ENCODE results near the gene MEPE.

Gene MEPE

GRCh38 chr4:87865288-87865687, 32.5 kb downstream of the MEPE start:
- Histone ChIP-seq H3K9me3 (ENCODE audit: control insufficient read depth, insufficient read depth, low read depth, low read length) (no peaks in the 10 kb centered on the region), H3K36me3 (ENCODE audit: control insufficient read depth in 2 of 2, insufficient read depth in 1 of 2, low read length in 2 of 2) (no peaks in the 10 kb centered on the region), H3K27ac (ENCODE audit: extremely low read depth, low read depth, low read length) (no peak overlapping the region), H3K4me1 (ENCODE audit: control insufficient read depth, insufficient read depth, low read length) (no peaks in the 10 kb centered on the region), H3K4me3 (ENCODE audit: low read depth, low read length) (no peak overlapping the region)
- TF ChIP-seq ZNF555 (tag by site-specific recombination; conservative IDR thresholded peaks at IDR 0.05) = no peak
- no peak for TF ChIP-seq YY1 (tag by site-specific recombination; IDR thresholded peaks at IDR 0.05)
- no peak for TF ChIP-seq ATF2 (tag by site-specific recombination; IDR thresholded peaks at IDR 0.05; ENCODE audit: low read depth)
- TF ChIP-seq KLF16 (tag by site-specific recombination; IDR thresholded peaks at IDR 0.05) = no peak
- no peak for TF ChIP-seq ZBTB1 (tag by site-specific recombination; IDR thresholded peaks at IDR 0.05)
- TF ChIP-seq SETDB1 (IDR thresholded peaks at IDR 0.05; ENCODE audit: insufficient read length, low read length) = no peak
- TF ChIP-seq GFI1B (tag by site-specific recombination; IDR thresholded peaks at IDR 0.05) = no peak
- TF ChIP-seq TCF7L2 (IDR thresholded peaks at IDR 0.05; ENCODE audit: borderline replicate concordance, low read depth, low read length) = no peak
- TF ChIP-seq ZBTB21 (tag by site-specific recombination; IDR thresholded peaks at IDR 0.05) = no peak
- no peak for TF ChIP-seq GLIS2 (tag by site-specific recombination; IDR thresholded peaks at IDR 0.05)
- TF ChIP-seq ZNF404 (tag by site-specific recombination; IDR thresholded peaks at IDR 0.05) = no peak
- no peak for TF ChIP-seq ZNF660 (tag by site-specific recombination; IDR thresholded peaks at IDR 0.05)
- no peak for TF ChIP-seq OVOL3 (tag by site-specific recombination; IDR thresholded peaks at IDR 0.05)
- no peak for TF ChIP-seq ZNF184 (tag by site-specific recombination; IDR thresholded peaks at IDR 0.05)
- no peak for TF ChIP-seq RBAK (tag by site-specific recombination; IDR thresholded peaks at IDR 0.05)
- TF ChIP-seq ZNF221 (tag by site-specific recombination; IDR thresholded peaks at IDR 0.05; ENCODE audit: borderline replicate concordance) = no peak
- no peak for TF ChIP-seq PRDM2 (tag by site-specific recombination; IDR thresholded peaks at IDR 0.05; ENCODE audit: borderline replicate concordance)
- no peak for TF ChIP-seq ZNF23 (tag by site-specific recombination; IDR thresholded peaks at IDR 0.05; ENCODE audit: borderline replicate concordance)
- ChIA-PET CTCF (interaction anchor here (1.1 kb wide), 1 partner anchor 12 kb away, joined by 4 read pairs; no protein-coding TSS in a partner anchor), POLR2A (no interaction called here)

GRCh38 chr4:87865960-87866598, 33.3 kb downstream of the MEPE start:
- Histone ChIP-seq H3K36me3 (ENCODE audit: control insufficient read depth in 2 of 2, insufficient read depth in 1 of 2, low read length in 2 of 2) (no peaks in the 10 kb centered on the region), H3K9me3 (ENCODE audit: control insufficient read depth, insufficient read depth, low read depth, low read length) (no peaks in the 10 kb centered on the region), H3K4me3 (ENCODE audit: low read depth, low read length) (no peak overlapping the region), H3K27ac (ENCODE audit: extremely low read depth, low read depth, low read length) (no peak overlapping the region), H3K4me1 (ENCODE audit: control insufficient read depth, insufficient read depth, low read length) (no peaks in the 10 kb centered on the region)
- POLR2A ChIA-PET = no interaction called here
- CTCF ChIA-PET = no interaction called here
- TF ChIP-seq ZNF488 (tag by site-specific recombination; IDR thresholded peaks at IDR 0.05) (no peak), ZXDB (tag by site-specific recombination; IDR thresholded peaks at IDR 0.05) (no peak), ZNF670 (tag by site-specific recombination; IDR thresholded peaks at IDR 0.05; ENCODE audit: low read depth) (no peak), RBAK (tag by site-specific recombination; IDR thresholded peaks at IDR 0.05) (no peak), ZBTB10 (tag by site-specific recombination; IDR thresholded peaks at IDR 0.05) (no peak)

All from HEK293 (cell line).